ENCODE results near the gene MACIR.
"Not testable (repeated sequence)": the region's sequence is repeated elsewhere in the genome, so short reads cannot be mapped to it uniquely, and the experiment has no call there.

MACIR gene

DNA sequence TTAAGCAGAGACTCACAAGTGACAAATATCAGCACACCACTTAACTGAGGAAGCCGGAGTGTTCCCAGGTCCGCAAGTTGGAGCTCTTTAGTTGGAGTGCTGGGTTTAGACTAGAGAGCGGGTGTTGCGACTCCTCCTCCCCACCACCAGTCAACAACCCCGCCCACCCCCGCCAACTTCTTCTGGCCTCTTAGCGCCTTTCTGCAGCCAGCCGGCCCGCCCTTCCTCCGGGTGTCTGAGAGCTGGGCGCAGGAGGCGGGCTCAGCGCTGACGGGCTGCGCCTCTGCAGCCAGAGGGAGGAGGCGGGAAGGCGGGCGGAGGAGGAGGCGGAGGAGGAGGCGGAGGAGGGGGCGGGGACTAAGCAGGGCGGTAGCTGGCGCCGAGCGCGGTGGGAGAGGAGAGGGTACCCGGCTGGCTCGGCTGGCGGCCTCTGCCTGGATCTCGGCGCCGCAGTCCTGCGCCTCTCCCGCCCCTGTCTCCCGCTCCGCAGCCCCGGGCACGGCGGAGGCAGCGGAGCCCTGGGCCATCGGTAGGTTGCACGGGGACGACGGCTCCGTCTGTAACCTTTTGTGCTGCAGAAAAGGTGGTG is at the start of gene MACIR:
TSS of gene MACIR (plus strand) at position 396 of the 589 bp plus-strand sequence. CDS start 17,157 bp downstream, outside the sequence.
- DNase-seq: peak; percentile 93

DNA sequence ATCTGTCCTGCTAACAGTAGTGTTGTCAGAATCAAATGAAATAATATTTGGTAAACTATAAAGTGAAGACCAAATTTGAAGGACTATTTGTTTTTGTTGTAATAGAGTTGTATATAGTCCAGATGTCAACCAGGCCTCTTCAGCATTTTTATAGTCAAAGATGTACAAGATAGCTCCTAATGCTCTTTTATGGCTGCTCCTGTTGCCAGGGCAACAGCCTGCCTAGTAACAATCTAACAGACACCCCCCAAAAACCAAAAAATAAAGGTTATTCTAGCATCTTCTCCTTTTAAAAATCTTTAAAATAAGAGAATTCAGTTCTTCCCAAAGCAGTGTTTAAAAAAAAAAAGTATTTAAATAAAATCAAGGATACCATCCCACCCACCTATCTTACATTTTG is 49.5 kb upstream of the MACIR start:
- DNase-seq: no peak

DNA sequence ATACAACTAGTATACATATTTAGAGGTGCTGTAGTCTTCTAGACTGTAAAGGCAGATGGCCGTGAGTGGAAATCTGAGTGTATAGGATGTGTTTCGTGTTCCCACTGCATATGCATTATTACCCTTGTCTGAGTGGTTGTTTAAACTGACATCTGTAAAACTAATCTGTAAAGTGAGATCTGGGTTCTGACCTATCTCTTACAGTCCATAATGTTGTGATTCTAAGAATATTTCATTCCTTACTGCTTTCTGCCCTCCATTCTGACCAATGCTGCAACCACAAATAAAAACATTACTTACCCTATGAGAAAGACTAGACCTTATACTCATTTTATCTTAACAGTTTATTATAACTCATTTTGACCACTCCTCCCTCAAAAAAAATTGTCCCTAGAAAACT is 47.6 kb upstream of the MACIR start:
- DNase-seq: no peak

DNA sequence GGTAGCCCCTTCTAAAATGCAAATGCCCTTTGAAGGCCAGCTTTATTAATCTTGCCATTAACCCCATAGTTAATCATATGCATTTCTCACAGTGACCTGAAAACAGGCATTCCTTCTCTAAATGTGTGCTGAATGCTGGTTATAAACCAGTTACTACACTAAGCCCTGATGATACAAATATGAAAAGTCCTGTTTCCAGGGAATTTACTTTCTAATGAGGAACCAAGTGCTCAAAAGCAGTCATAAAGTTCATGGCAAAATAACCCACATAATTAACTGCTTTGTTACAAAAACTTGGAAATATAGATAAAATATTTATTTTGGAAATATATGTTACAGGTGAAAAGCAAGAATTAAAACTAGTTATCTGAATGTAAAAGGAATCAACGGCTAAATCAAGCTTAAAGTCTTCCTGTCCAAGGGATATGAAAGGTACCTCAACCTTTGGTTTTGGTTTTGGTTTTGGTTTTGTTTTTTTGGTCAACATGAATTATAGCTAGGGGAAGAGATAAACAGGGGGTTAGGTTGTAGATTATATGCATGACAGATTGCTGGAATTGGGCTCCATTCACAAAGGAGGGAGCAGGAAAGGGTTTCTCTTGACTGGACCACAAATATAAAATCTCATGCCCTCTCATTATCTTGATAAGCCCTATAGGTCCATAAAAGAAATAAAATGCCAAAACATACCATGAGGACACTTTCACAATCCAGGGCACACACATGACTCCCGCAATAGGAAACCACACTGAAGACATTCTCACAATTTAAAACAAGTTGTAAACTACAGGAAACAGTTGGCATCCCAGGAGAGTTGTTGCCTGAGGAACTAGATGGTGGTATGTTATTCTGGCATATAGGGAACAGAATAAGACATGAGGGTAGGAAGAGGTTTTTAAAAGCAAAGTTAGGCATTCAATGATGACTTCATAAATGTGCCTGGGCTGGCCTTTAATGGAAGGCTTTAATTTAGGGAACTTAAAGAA is 46.7 kb upstream of the MACIR start:
- DNase-seq: no peak

- no peak for DNase-seq
Measured at GRCh38 chr5:103216137-103216536, 42.4 kb upstream of the MACIR start.

DNA sequence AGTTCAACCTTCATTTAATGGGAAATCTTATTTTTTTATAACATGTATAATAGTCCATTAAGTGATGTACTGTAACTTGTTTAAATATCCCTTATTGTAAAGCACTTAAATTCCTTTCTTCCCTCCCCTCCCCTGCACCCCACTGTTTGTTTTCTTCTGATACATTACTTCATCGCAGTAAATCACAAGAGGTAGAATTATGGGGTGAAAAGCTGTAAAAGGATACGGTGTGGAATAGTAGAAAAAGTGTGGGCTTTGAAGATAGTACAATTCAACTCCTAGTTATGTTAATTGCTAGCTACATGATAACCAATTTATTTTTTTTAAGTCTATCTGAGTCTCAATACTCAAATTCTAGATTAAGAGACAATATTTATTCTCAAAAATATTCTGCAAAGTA is 41.9 kb upstream of the MACIR start:
- no peak for DNase-seq

DNA sequence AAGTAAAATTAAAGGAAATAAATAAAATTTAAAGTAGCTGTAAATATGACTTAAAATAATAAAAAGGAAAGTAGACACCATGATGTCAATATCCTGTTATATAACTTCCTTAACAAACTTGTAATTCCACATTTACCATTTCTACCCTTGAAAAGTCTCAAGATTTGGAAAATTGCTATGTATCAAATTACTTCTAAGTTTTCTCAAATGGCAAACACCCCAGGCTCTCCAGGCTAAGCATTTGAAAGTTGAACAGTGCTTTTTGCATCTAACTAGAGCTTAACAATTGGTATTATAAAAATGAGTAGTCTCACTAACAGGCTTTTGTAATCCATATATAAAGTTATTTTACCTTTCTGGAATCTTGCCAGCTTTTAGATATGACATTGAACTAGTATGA is 41.5 kb upstream of the MACIR start:
- DNase-seq: no peak

DNA sequence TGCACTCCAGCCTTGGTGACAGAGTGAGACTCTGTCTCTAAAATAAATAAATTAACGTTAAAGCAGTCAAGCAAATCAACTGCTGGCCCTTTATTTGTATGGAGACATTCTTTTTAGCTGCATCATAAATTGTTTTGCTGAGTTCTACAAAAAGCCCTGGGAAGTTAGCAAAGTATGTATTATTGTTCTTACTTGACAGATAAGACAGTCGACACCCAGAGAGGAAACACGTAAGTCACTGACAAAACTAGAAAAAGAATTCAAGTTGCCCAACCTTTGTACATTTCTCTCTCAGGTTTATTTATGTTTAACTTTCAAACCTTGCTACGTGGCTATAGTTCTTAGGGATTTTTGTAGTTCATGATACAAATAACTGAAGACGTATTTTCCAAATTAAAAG is 40.4 kb upstream of the MACIR start:
- no peak for DNase-seq

DNA sequence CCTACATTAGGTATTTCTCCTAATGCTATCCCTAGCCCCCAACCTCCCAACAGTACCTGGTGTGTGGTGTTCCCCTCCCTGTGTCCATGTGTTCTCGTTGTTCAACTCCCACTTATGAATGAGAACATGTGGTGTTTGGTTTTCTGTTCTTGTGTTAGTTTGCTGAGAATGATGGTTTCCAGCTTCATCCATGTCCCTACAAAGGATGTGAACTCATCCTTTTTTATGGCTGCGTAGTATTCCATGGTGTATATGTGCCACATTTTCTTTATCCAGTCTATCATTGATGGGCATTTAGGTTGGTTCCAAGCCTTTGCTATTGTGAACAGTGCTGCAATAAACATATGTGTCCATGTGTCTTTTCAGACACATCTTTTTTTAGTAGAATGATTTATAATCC is 39.5 kb upstream of the MACIR start:
- DNase-seq: not testable (repeated sequence)

- DNase-seq: no peak
Measured at GRCh38 chr5:103223031-103223955, 35.3 kb upstream of the MACIR start.

DNA sequence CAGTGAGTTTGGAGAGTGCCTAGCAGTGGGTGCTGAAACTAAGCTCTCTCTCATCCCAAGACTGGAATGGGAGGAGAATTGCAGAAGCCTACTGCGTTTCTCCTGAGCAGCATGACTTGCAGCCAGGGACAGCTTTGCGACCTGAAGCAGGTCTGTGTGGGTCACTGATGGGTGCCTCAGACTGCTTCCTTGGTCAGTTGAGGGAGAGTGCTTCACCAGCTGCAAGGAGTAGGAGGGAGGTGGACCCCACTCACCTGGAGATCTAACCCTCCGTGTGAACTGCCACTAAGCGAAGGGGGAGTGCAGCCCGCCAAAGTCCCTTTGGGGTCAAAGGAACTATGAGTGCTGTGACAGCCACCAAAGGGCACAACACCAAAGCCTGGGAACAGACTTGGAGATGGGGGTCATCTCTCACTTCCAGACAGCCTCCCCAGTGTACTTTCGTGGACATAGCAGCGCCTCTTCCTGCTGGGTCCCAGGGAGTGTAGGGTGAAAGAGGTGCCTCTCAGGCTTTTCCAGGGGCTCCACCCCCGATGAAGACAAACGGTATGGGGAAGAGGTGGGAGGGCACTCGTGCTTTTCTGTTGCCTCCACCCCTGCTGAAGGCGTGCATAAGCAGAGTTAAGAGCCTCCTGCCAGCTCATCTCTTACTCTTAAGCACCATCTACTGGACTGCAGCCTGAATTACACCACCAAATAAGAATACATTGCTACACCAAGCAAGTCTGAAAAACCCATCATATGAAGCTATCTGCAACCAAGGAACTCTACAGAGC is 34.3 kb upstream of the MACIR start:
- peak; percentile 27 for DNase-seq

- DNase-seq: no peak
Measured at GRCh38 chr5:103224894-103225246, 33.7 kb upstream of the MACIR start.

DNA sequence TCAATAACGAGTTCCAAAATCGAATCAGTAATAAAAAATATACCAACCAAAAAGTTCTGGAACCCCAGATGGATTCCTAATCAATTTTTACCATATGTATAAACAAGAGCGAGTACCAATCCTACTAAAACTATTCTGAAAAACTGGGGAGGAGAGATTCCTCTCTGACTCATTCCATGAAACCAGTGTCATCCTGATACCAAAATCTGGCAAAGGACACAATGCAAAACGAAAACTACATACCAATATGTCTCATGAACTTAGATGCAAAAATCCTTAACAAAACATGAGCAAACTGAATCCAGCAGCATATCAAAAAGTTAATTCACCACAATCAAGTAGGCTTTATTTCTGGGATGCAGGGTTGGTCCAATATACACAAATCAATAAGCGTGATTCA is 30.5 kb upstream of the MACIR start:
- DNase-seq: no peak

GRCh38 chr5:103228588-103228987 is 30.0 kb upstream of the MACIR start:
- DNase-seq: no peak

DNA sequence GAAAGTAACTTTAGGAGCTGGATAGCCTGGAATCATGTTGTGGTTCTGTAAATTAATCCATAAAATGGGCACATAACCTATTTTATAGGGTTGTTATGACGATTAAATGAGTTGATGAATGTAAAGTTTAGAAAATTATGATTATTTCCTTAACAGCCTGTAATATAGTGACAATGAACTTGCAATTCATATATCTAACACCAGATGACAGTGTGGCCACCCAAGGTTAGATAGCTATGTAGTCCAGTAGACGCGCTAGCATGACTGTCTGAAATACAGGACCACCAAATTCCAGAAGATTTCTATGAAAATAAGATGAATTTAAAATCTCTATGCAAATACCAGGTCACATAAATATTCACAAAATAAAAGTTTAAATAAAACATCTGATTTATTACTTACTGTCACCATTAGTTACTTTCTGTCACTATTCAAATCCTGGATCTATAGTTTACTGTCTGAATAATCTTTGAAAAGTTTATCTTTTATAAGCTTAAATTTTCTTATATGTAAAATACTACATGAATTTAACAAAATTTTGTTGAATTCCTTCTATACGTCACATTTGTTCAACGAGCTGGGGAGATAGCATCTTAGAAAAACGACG is 26.1 kb upstream of the MACIR start:
- no peak for DNase-seq

GRCh38 chr5:103234239-103234975 is 24.2 kb upstream of the MACIR start:
- no peak for DNase-seq

DNA sequence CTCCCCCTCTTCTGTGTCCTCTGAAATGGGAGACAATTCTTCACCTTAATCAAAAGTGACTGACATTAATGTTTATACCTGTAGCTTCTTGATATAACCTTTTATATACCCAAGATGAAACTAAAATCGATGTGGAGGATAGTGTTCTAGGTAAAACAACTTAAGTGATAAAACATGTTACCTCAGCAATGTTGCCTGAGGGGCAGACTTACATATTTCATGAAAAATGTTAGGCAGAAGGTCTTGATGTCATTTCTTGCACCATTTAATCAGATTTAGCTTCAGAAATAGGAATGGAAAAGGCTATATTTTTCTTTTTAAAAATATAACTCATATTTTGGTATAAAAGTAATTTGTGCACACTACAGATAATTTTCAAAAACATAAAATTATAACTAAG is 22.7 kb upstream of the MACIR start:
- DNase-seq: no peak

- DNase-seq: no peak
Measured at GRCh38 chr5:103237778-103238177, 20.8 kb upstream of the MACIR start.

- no peak for DNase-seq
Measured at GRCh38 chr5:103243665-103244064, 14.9 kb upstream of the MACIR start.

GRCh38 chr5:103244398-103244797 is 14.2 kb upstream of the MACIR start:
- no peak for DNase-seq

DNA sequence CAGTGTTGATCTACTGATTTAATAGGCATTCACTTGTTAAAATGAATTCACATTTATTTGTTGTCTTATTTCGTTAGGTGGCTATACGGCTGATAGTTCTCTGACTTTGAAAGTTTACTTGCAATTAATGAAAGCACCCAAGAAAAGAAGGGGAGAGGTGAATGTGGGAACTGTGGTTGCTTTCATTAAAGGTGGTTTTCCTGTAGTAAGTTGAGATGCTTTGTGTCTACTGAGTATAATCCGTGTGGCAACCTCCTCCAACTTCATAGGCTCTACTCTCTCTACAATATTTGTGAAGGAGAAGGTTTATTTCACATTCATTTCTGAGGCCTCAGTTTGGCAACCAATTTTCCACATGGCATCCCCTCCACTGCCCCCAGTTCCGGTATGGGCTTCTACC is 12.8 kb upstream of the MACIR start:
- no peak for DNase-seq

Measured in activated gamma-delta T cell treated with Interleukin-2 at 50 U/mL for 16 hours (primary cell).